Stimulated activated CD4-positive, alpha-beta T cell treated with anti-CD3 and anti-CD28 coated beads, Interleukin-4, amount 100 ng/mL, for 1 hour (primary cell): ENCODE results near the gene GPR176.

Source experiments
- DNase-seq: peaks from one replicate; pipeline ENCODE4 v3.0.0-alpha.2; 2020

The GPR176 gene

GRCh38 chr15:39888809-39889208 lies 31.3 kb downstream of the GPR176 start:
- DNase-seq, result no peak

GRCh38 chr15:39888243-39888642 lies 31.8 kb downstream of the GPR176 start:
- no peak for DNase-seq

DNA sequence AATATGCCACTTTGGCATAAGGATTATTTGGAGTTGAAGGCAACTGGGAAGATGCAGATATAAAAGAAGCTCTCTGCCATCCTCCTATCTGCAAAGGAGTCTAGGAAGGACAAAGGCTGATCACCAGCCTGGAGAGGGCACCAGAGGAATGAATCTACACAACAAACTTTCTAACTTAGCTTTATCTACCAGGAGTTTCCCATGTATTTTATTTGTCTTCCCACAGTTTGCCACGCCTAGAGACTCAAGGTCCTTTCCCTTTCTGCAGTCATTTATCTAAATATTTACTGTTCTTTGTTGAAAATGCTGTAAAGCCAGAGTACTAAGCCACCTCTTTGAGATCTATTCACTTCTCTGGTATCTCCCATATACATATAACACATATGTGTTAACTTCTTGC lies 32.2 kb downstream of the GPR176 start:
- DNase-seq, result no peak

- DNase-seq, result no peak
Observed at GRCh38 chr15:39887211-39887610, 32.9 kb downstream of the GPR176 start.

GRCh38 chr15:39886418-39886817 lies 33.6 kb downstream of the GPR176 start:
- no peak for DNase-seq

- no peak for DNase-seq
Observed at GRCh38 chr15:39885099-39885777, 34.8 kb downstream of the GPR176 start.

DNA sequence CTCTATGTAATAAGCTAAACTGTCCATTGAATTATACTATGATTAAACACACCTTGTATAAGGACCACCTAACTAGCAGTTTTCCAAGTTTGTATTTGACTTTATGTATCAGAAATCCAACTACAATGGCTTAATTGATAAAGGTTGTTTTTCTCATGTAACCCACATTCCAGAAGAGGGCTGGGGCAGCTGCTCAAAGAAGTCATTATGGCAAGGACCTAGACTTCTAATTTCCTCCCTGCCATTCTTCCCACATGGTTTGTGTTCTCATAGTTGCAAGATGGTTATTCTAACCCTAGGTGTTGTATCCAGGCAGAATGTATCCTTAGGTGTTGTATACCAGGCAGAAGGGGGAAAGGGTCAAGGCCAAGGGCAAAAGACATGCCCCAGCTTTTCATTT lies 35.7 kb downstream of the GPR176 start:
- DNase-seq, result no peak

DNA sequence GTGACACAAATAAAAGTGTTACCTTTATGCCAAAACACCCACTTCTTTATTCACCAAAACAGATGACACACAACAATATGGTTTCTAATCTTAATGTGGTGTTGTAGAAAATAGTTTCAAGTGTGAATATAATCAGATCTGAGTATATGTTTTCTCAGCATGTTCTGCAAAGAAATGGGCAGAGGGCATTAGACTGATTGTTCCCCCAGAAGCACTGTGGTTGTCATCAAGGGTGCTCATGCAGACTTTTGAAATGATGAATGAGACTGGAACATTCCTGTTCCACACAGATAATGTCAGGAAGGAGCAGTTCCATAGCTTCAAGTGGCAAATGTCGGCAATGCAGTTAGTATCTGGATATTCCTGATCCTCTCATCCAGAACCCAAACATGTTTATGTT lies 37.5 kb downstream of the GPR176 start:
- no peak for DNase-seq

DNA sequence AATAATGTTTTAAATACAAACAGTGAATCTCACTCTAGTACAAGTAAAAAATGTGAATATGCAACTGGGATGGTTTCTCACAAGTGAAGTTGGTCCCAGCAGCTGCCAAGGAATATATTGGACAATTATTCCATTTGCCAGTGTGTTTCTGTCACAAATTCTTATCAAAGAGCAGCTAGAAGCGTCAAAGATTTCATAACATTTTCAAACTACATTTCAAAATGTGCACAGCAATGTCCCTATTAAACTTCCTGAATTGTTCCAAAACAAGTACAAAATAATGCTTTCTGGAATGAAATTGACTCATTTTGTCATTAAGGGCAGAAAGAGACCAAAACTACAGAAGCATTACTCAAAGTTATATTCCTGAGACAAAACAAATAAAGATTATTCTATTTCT lies 38.3 kb downstream of the GPR176 start:
- DNase-seq, result no peak

DNA sequence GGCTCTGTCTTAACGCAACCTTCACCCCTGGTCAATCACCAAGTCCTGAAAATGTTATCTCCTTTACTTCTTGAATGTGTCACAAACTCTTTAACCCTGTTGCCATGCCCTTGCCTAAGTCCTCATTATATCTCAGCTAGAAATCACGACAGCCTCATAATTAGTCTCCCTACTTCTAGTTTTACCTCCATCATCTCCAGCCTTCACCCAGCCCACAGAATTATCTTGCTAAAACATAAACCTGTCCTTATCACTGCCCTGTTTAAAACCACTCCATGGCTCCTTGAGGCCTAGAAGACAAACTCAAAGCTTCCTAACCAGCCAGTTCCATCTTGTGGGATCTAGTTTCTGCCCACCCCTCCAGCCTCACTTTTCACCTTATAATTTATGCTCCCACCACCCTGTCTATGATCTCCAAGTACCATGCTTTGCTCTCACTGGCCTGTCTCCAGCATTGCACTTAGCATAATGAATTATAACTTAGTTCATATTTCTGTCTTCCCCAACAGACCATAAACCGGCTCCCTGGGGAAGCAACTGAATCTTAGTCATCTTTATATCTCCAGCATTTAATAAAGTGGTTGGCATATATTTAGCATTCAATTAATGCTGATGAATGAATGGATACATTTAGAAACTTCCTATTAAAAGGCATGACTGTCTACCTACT lies 39.2 kb downstream of the GPR176 start:
- DNase-seq, result no peak

- no peak for DNase-seq
Observed at GRCh38 chr15:39878406-39878785, 41.7 kb downstream of the GPR176 start.

GRCh38 chr15:39874890-39875549 lies 45.0 kb downstream of the GPR176 start:
- DNase-seq, result no peak

GRCh38 chr15:39873978-39874377 lies 46.1 kb downstream of the GPR176 start:
- no peak for DNase-seq

- no peak for DNase-seq
Observed at GRCh38 chr15:39870537-39870936, 49.5 kb downstream of the GPR176 start.

GRCh38 chr15:39869858-39870515 lies 50.1 kb downstream of the GPR176 start:
- DNase-seq, result no peak

- DNase-seq, result no peak
Observed at GRCh38 chr15:39869254-39869653, 50.8 kb downstream of the GPR176 start.

GRCh38 chr15:39868396-39868795 lies 51.7 kb downstream of the GPR176 start:
- no peak for DNase-seq

GRCh38 chr15:39864116-39864515 lies 56.0 kb downstream of the GPR176 start:
- DNase-seq, result no peak

DNA sequence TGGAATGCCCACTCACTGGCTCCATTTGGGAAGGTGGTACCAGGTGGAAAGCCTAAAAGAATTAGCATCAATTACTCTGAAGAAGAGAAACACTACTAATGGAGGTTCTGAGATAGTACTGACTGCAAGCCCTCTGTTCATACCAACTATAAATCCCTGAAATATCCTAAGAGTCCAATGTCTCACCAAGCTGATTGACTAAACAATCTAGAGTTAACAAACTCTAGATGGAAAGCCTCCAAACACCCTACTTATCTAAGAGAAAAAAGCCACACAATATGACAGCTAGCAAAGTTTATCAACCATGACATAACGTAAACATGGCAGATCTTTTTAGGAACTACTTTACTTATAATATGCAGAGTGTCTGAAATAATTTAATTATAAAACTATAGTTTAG lies 59.2 kb downstream of the GPR176 start:
- DNase-seq, result no peak

- DNase-seq, result no peak
Observed at GRCh38 chr15:39860200-39860599, 59.9 kb downstream of the GPR176 start.

DNA sequence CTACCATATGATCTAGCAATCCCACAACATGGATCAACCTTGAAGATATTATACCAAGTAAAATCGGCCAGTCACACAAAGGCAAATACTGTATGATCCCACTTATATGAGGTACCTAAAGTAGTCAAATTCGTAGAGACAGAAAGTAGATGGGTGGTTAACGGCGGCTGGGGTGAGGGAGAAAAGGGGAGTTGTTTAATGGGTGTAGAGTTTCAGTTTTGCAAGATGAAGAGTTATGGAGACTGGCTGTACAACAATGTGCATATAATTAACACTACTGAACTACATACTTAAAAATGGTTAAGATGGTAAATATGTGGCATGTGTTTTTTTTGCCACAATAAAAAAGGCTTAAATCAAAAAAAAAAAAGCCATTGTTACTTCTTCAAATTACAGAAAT lies 60.4 kb downstream of the GPR176 start:
- no peak for DNase-seq

DNA sequence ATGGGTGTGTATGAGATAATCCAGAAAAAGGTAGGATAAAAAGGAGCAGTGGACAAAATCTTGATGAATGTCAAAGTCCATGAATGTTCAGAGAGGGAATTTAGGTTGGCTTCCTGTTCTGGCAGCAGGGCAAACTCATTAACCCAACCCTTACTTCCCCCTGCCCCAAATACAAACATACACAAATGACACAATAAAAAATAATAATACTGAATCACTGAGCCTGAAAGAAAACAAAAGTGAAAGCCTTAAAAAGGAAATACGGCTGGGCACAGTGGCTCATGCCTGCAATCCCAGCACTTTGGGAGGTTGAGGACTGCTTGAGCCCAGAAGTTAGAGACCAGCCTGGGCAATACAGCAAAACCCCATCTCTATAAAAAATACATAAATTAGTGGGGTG lies 62.9 kb downstream of the GPR176 start:
- no peak for DNase-seq

DNA sequence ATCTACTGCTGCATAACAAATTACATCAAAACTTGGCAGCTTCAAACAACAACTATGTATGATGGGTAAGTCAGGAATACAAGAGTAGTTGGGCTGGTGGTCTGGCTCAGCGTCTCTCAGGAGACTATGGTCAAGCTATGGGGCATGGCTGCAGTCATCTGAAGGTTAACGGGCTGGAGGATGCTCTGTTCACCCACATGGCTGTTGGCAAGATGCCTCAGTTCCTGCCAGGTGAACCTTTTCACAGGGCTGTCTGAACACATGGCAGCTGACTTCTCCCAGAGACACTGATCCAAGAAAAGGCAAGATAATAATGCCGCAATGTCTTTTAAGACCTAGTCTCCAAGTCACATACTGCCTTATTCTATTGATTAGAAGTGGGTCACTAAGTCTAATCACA lies 63.7 kb downstream of the GPR176 start:
- no peak for DNase-seq

- DNase-seq, result no peak
Observed at GRCh38 chr15:39855400-39855799, 64.7 kb downstream of the GPR176 start.
